22Rv1 (cell line): ENCODE data around the gene SEMA3E.

Source experiments
- H3K27ac ChIP-seq: fragments of 450-650 bp; 2 replicates; pipeline ENCODE4 v1.5.1; 2017
- CTCF ChIP-seq: fragments of 450-650 bp; IDR thresholded peaks from 2 replicates; pipeline ENCODE4 v1.5.1; 2017; ENCODE audit warnings: mild to moderate bottlenecking
- ZFX ChIP-seq: fragments of 450-650 bp; IDR thresholded peaks from 2 replicates; pipeline ENCODE4 v1.6.1; 2017; ENCODE audit warnings: antibody characterized with exemption, borderline replicate concordance

SEMA3E gene

GRCh38 chr7:83663131-83663530 is 14.2 kb upstream of the SEMA3E start:
- H3K27ac ChIP-seq: no peak overlapping the region
- TF ChIP-seq CTCF: no peak
- no peak for TF ChIP-seq ZFX

GRCh38 chr7:83658126-83658525 is 9.2 kb upstream of the SEMA3E start:
- H3K27ac ChIP-seq: no peak overlapping the region
- TF ChIP-seq CTCF (no peak), ZFX (no peak)

- no peak overlapping the region for H3K27ac ChIP-seq
- TF ChIP-seq CTCF: peak; percentile 100
- TF ChIP-seq ZFX: no peak
Observed at GRCh38 chr7:83655951-83656556, 7.1 kb upstream of the SEMA3E start.

- TF ChIP-seq CTCF (no peak), ZFX (no peak)
- no peak overlapping the region for H3K27ac ChIP-seq
Observed at GRCh38 chr7:83652481-83652880, 3.5 kb upstream of the SEMA3E start.

GRCh38 chr7:83649701-83650100 is 762 bp upstream of the SEMA3E start:
- peak overlapping the region; percentile 57 for H3K27ac ChIP-seq
- TF ChIP-seq ZFX (no peak), CTCF (no peak)

GRCh38 chr7:83646027-83646426 is 2.9 kb downstream of the SEMA3E start:
- H3K27ac ChIP-seq: no peak overlapping the region
- TF ChIP-seq ZFX: no peak
- no peak for TF ChIP-seq CTCF

- H3K27ac ChIP-seq: peak overlapping the region; percentile 16
- no peak for TF ChIP-seq CTCF
- no peak for TF ChIP-seq ZFX
Observed at GRCh38 chr7:83643739-83644138, 5.2 kb downstream of the SEMA3E start.
